ENCODE results near the gene LASP1NB.

LASP1NB gene

DNA sequence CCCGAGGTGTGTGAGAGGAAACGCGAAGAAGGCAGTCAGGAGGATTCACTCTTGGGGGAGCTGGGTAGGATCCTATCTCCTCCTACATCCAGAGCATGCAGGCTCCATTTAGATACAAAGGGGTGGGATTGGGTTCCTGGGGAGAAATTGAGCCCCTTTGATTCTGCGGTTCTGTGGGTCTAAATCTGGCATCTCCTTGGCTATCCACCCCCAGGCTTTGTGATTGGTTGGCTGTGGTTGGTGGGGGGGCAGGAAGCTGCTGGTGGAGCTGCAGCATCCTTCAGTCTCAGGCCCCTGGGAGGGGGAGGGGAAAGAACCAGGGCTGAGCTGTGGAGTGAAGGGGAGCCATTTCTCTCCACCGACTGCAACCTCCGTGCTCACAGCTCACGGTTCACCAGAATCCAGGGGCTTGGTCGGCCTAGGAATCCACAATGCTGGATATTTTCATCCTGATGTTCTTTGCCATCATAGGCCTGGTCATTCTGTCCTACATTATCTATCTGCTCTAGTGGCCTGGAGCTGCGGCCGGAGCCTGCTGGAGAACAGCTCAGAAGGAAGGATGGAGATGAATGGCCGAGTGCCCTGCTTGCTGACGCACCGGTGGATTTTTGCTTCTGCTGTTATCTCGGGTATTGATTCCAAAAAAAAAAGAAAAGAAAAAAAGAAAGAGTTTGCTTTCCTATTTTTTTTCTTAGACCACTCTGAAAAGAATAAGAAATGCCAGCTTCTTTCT, at the start of gene LASP1NB:
Gene LASP1NB, plus strand, starts transcription at position 352 of the 733 bp plus-strand sequence.
- peak; percentile 95 for DNase-seq (ENCODE audit: low spot score)
- in situ Hi-C loops (cut with HindIII; ENCODE audit: low sequenced_read_pairs): no loop called here

DNA sequence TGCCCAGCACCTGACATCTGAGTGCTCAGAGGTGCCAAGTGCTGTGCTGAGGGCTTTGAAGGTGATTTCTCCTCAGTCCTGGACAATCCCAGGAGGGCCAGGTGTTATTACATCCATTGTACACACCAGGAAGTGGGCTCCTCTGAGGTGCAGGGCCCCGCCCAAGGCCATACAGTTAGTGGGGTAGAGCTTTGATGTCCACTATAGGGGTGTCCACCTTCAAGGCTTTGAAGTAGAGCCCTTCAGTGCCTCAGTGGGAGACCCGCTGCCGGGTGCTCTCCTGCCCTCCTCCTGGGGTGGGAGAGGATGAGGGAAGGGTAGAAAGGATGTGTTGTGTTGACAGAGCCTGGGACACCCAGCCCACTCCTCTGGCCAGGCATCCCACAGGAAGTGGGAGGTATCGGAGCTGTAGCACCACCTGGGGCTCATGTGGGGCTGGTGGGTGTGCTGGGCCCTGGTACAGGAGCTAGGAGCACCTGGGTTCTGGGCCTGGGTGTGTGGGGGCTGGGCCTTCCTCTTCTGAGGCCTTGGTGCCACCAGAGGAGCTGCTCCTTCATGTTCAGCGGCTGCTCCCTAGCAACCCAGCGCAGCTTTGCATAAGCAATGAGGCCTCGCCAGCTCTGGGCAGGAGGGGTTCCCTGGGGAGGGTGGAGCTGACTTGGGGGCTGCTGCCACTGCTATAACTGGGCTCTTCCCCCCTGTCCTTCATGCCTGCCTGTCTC, 48.1 kb upstream of the LASP1NB start:
- in situ Hi-C loops (cut with HindIII; ENCODE audit: low sequenced_read_pairs): no loop called here
- DNase-seq (ENCODE audit: low spot score): no peak

DNA sequence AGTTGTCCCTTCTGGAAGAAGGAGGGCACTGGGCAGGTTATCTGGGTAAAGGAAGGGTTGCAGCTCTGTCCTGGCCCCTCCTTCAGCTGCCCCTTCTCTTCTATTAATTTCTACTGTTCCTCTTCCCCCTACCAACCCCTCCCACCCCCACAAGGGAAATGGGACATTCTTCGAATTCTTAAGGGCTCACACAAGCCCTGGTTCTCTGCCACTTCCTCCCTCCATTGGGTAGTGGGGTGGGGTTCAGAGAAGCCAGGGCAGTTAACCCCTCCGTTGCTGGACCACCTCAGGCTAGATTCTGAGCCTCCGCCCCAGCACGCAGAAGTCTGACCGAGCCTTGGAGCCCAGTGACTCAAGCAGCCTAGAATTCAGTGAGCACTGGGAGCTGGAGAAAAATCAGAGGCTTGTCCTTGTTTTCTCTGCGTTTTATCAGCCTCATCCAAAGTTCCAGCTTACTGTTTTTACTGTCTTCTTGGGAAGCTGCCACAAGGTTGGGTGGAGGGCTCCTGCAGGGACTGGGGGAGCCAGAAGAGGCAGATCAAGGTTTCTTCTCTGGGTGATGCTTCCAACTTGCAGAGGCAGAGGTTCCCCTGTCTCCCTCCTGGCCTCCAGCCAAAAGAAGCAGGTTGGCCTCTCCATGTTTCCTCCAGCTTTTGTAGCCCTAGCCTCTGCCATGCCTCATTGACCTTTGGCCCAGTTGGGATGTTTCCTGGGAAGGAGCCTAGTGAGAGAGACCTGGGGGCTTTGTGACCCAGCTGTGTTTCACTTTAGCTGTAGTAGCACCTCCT, 45.3 kb upstream of the LASP1NB start:
- in situ Hi-C loops (cut with HindIII; ENCODE audit: low sequenced_read_pairs): no loop called here
- DNase-seq (ENCODE audit: low spot score): peak; percentile 49

DNA sequence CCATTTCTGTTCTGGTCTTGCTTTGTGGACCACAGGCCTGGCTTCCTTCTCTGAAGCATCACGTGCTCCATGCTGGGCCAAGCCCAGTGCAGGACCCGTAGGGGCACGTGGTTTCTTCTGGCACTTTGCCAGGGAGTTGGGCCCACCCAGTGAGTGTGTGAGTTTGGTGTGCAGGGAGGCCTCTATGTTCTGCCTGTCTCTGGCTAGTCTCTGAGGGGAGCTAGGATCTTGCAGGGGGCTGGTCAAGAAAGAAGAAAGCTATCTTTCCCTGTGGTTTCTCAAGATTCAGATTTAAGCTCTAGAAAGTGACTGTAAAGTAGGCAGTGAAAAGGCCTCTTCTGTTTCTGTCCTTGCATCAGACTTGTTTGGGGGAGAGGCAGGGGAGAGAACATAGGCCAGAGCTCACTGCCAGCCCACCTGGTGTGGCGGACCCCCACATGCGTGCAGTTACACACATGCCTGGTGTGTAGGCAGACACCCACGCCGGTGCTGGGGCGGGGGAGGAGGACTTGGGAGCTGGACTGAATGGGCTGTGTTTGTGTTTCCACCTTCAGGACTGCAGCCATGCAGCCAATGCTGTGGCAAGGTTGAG, 43.7 kb upstream of the LASP1NB start:
- in situ Hi-C loops (cut with HindIII; ENCODE audit: low sequenced_read_pairs): no loop called here
- no peak for DNase-seq (ENCODE audit: low spot score)

DNA sequence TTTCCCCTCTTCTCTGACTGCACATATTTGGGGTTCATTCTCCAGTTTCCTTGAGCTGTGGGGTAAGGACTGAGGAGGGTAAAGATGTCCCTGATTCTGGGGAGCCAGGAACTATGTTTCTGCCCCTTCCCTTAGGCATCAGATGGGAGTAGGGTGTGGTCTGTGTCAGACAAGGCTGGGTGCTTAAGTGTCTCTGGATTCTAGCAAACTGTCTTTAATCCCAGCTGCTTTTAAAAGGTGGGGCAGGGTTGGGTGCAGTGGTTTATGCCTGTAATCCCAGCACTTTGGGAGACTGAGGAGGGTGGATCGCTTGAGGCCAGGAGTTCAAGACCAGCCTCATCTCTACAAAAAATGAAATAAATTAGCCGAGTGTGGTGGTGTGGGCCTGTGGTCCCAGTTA, 42.5 kb upstream of the LASP1NB start:
- in situ Hi-C loops (cut with HindIII; ENCODE audit: low sequenced_read_pairs): no loop called here
- no peak for DNase-seq (ENCODE audit: low spot score)

DNA sequence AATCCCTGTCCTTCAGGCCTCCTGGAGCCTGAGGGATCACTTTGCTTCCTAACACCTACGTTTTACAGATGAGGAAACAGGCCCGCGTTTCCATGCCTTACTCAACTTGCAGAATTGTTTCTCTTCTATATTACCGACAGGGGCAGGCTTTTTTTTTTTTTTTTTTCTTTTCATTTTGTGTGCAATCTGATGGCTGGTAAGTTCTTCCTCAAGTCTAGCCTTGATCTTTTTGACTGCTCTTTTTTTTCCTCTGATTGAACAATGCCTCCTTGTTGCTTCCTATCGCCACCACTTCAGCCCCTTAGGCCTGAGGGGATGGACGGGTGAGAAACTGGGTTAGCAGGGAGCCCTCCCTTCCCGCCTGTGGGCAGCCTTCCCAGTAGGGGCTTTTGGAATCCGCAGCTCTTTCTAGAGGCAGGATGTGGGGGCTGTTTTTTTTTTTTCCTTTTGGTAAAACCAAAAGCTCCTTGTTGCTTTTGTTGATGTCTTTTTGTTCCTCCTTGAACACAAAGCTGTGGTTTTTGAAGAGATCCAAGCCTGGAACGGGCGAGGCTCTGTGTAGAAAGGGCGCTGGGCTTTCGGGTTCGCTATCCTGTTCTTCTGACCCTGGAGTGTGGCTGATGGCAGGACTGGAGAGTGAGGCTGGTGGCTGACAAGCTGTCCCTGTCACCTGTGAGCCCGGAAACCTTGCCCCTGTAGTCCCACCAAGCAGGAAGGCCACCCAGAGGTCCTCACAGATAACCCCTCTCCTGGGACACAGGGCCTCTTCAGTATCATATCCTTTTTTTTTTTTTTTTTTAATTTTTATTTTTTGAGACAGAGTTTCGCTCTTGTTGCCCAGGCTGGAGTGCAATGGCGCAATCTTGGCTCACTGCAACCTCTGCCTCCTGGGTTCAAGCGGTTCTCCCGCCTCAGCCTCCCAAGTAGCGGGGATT, 41.6 kb upstream of the LASP1NB start:
- in situ Hi-C loops (cut with HindIII; ENCODE audit: low sequenced_read_pairs): no loop called here

DNA sequence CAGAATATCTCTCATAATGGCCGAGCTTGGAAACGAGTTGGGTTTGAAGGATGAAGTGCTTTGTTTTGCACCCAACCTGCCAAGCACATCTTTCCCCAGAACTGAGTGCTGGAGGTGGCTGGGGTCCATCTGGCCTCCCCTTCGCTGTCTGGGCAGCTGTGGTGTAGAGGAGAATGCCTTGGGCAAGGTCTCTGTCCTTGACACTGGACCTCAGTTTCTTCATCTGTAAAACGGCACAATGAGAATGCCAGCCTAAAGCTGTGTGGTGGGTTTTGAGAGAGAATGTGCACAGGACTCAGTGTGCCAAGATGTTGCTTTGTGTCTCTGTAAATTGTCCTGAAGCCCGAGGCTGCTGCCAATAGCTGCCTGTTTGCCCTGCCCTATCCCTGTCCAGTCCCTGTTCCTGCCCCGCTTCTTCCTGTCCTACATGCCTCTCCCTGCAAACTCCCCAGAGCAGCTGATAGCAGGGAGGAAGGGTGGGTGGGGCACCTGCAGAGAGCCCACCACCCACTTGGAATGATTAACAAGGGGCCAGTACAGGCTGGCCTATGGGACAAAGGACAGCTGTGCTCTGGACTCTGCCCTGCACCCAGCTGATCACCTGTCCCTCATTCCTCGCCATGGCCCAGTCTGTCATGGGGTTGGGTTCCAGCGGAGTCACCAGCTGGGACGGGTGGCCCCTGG, 40.2 kb upstream of the LASP1NB start:
- in situ Hi-C loops (cut with HindIII; ENCODE audit: low sequenced_read_pairs): no loop called here
- DNase-seq (ENCODE audit: low spot score): no peak

More for the DNA sequence above, 41.6 kb upstream of the LASP1NB start:
- DNase-seq (ENCODE audit: low spot score): no peak

DNA sequence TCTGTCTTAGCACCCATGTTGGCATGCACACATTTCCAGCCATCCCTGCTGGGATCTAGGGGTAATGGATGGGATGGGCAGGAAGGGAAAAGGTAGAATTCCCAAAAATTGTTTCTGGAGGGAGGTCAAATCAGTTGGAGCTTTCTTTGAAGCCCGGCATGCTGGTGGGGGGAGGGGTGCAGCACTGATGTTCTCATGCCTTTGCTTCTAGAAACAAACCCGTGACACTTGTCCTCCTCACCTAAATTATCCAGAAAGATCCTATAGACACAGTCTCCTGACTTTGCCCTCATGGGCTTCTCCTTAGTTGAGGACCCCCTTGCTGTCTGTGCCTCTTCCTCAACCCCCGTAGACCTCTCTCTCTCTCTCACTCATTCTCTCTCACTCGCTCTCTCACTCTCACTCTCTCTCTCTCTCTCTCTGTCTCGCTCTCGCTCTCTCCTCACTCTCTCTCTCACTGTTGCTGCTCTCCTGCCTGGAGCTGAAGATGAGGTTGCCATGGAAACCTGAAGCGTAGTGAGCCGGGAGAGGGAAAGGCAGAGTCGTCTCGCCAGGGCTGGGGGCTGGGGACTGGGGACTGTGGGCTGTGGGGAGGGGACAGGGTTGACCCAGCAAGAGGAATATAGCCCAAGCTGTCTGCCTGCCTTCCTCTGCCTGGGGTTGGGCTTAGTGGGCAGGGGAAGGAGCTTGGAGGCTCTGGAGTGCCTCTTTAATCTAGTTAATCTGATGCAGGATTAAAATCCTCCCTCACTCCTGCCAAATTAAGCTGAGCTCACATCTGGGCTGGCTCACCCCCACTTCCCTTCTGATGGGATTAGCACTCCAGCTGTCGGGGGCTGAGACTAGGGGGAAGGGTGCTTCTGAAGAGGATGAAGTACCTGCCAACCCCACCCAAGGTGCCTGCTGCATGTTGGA, 39.4 kb upstream of the LASP1NB start:
- in situ Hi-C loops (cut with HindIII; ENCODE audit: low sequenced_read_pairs): no loop called here
- peak; percentile 58 for DNase-seq (ENCODE audit: low spot score)

DNA sequence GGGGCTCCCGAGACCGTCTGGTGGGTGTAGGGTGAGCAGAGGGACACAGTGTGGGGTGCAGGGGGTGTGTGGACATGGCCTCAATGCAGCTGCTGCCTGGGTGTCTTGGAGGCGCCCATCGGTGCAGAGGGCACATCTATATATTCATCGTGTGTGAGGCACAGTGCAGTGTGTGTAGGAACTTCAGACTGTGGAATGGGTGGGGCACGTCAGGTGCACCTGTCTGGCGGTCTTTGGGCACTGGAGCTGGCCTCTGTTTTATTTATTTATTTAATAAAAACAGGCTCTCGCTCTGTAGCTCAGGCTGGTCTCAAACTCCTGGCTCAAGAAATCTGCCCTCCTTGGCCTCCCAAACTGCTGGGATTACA, 38.8 kb upstream of the LASP1NB start:
- in situ Hi-C loops (cut with HindIII; ENCODE audit: low sequenced_read_pairs): no loop called here
- no peak for DNase-seq (ENCODE audit: low spot score)

DNA sequence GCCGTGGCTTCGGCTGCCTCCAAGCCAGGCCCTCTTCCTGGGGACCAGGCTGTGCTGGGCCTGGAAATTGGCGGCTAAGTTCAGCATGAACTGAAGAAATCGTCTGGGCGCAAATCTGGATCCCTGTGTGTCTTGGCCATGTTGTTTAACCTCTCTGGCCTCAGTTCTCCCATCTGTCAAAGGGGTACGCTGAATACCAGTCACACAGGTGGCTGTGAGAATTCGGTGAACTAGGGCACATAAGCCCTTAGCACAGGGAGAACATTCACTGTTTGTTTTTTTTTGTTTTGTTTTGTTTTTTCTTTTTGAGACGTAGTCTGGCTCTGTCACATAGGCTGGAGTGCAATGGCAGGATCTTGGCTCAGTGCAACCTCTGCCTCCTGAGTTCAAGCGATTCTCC, 36.6 kb upstream of the LASP1NB start:
- no peak for DNase-seq (ENCODE audit: low spot score)
- in situ Hi-C loops (cut with HindIII; ENCODE audit: low sequenced_read_pairs): no loop called here

DNA sequence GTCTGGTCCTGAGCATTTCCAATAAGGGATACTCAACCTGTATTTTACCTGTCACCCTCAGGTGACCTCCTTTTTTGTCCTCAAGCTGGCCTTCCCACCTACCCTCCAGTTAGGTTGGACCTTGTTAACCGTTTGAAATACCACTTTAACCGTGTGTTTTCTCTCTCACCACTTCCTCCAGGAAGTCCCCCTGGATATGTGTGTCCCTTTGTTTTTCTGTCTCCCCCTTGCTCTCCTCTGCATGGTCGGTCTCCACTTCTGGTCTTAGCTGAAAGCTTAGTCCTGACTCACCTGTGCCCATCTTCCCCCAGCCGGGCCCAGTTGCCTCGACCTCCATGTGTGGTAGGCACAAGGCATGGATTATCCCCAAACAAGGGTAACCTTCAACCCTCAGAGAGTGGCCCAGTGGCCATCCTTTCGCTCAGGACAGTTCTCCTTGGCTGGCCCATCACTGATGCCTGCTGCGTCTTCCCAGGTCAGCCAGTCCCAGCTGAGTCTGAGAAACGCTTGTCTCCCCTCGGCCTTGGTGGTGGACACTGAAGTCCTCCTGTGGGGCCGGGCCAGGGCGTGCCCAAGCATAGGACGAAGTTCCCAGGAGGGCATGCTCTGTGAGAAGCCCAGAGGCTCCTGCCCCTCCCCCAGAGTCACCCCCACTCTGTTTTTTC, 35.5 kb upstream of the LASP1NB start:
- in situ Hi-C loops (cut with HindIII; ENCODE audit: low sequenced_read_pairs): loop anchor here (10.0 kb wide), 1 partner anchor 65 kb away; the partner anchor contains the start of gene CWC25
- no peak for DNase-seq (ENCODE audit: low spot score)

DNA sequence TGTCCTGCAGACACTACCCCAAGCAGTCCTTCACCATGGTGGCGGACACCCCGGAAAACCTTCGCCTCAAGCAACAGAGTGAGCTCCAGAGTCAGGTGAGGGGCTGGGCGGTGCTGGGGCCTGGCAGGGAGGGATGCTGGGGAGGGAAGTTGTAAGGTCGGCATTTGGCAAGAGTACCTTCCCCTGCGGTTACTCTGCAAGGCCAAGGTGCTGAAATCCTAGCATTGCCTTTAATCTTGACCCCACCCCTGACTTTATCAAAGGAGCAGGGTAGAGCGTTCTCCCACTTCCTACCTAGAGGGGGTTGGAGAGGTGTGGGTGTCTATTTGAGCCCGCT, 35.0 kb upstream of the LASP1NB start:
- in situ Hi-C loops (cut with HindIII; ENCODE audit: low sequenced_read_pairs): loop anchor here (10.0 kb wide), 1 partner anchor 66 kb away; the partner anchor contains the start of gene CWC25
- DNase-seq (ENCODE audit: low spot score): no peak

DNA sequence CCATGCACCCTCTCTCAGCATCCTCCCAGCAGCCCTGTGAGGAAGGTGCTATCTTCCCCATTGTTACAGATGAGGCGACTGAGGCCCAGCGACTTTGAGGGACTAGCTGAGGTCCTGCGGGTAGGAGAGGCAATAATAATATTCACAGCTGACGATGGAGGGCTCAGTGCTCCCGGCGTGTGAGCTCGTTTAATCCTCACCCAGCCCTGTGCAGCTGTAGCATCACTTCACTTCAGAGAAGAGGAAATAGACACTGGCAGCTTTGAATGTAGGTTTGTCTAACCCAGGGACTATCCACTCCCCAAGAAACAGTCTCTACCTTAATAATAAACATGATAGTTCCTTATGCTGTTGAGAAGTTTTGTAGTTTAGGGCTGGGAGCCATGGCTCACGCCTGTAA, 34.0 kb upstream of the LASP1NB start:
- DNase-seq (ENCODE audit: low spot score): no peak
- in situ Hi-C loops (cut with HindIII; ENCODE audit: low sequenced_read_pairs): loop anchor here (10.0 kb wide), 1 partner anchor 67 kb away; the partner anchor contains the start of gene CWC25

DNA sequence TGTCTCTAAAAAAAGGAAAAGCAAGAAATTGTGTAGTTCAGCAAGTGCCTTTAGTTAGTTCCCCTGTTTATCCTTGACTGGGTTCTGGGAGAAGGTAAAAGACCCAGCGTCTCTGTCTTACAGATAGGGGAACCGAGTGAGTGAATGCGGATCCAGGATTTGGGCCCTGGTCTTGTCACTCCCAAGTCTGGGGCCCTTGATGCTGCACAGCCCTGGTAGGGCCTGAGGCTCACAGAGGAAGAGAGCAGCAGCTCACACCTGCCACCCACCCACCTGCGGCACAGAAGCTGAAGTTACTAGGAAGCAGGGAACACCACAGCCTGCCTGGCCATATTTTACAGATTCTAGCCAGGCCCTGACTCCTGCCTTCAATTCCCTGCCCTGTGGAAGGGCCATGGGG, 33.3 kb upstream of the LASP1NB start:
- no peak for DNase-seq (ENCODE audit: low spot score)
- in situ Hi-C loops (cut with HindIII; ENCODE audit: low sequenced_read_pairs): loop anchor here (10.0 kb wide), 1 partner anchor 67 kb away; the partner anchor contains the start of gene CWC25

DNA sequence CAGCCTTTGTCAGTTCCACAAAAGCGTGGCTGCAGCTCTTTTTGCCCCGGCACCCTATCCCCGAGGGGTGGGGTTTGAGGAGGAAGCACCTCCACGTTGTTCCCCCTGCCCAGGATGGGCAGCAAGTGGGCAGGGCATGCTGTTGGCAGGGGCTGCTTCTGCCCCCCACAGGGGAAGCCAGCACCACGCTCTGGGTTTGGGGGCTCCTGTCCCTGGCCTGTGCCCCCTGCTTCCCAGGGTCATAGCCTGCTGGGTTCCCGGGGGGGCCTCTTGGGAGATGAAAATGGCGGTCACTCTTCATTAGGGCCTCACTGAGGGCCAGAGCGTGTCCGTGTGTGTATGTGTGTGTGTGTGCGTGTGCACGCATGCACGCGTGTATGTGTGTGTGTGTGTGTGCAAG, 32.8 kb upstream of the LASP1NB start:
- DNase-seq (ENCODE audit: low spot score): no peak
- in situ Hi-C loops (cut with HindIII; ENCODE audit: low sequenced_read_pairs): loop anchor here (10.0 kb wide), 1 partner anchor 68 kb away; the partner anchor contains the start of gene CWC25

DNA sequence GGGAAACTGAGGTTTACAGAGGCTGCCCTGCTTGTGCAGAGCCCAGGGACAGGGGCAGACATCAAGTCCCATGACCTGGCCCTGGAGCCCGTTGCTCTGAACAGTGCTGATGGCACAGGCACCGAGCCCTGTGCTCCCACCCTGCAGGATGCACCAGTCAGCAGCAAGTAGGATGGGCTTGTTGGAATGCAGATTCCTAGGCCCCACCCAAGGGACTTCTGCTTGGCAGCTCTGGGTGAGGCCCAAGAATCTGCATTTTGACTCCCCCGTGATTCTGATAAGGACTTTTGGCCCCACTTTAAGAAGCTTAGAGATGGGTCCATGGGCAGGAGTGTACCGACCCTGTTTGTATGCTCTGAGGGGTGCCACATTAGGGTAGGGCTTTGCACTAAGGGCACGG, 32.3 kb upstream of the LASP1NB start:
- in situ Hi-C loops (cut with HindIII; ENCODE audit: low sequenced_read_pairs): loop anchor here (10.0 kb wide), 1 partner anchor 68 kb away; the partner anchor contains the start of gene CWC25

More for the DNA sequence above, 32.3 kb upstream of the LASP1NB start:
- DNase-seq (ENCODE audit: low spot score): no peak

All from G401 (cell line).